ENCODE results near the gene APOL6.

APOL6 gene, protein sequence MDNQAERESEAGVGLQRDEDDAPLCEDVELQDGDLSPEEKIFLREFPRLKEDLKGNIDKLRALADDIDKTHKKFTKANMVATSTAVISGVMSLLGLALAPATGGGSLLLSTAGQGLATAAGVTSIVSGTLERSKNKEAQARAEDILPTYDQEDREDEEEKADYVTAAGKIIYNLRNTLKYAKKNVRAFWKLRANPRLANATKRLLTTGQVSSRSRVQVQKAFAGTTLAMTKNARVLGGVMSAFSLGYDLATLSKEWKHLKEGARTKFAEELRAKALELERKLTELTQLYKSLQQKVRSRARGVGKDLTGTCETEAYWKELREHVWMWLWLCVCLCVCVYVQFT

DNA sequence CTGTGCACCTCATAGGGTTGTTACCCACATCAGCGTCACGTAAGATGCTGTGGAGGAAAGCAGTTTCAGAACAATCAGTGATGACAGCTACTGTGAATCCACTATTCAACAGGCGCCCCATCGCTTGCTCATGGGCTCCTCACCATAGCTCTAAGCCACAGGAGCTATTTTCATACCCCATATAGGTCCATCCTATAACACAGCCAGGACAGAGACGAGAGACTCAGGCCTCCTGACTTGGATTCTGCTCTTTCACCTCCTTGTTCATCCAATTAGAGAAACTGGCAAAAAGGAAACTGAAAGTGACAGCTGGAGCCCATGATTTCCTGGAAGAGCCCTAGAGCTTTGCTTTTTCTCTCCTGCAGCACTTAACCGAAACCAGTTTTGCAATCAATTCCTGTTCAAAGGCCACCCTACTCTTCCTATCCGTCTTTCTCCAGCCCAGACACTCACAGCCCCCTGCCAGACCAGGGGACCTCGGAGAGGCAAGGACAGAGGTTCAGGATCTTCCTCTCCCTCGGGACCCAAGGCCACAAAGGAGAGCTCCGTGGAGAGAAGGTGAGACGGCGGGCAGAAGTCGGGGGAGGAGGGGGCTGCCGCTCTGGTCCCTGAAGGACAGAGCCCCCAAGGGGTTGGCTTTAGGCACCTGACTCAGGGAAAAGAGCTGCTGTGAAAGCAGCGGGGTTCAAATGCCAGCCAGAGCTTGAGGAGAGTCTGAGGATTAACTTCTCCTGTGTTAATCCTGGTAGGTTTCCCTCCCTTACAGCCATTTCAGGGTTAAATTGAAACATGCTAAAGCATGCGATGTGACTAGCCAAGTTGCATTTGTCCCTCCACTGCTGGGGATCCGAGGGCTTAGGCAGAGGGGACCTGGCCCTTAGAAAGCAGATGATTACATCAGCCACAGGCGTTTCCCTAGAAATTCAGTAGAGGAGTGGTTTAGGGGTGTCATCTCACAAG lies at the start of gene APOL6:
Gene APOL6, plus strand, starts transcription at position 381 of the 960 bp plus-strand sequence. CDS start 7,980 bp downstream, outside the sequence.
- no peak for DNase-seq

DNA sequence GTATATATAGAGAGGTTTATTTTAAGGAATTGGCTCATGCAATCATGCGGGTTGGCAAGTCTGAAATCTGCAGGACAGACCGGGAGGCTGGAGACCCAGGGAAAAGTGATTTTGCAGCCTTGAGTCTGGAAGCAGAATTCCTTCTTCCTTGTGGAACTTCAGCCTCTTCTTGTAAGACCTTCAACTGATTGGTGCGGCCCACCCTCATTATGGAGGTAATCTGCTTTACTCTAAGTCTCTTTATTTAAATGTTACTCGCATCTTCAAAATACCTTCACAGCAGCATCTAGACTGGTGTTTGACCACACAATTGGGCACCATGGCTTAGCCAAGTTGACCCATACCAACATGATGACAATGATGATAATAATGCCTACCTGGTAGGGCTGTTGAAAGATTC lies 48.9 kb upstream of the APOL6 start:
- DNase-seq = no peak

DNA sequence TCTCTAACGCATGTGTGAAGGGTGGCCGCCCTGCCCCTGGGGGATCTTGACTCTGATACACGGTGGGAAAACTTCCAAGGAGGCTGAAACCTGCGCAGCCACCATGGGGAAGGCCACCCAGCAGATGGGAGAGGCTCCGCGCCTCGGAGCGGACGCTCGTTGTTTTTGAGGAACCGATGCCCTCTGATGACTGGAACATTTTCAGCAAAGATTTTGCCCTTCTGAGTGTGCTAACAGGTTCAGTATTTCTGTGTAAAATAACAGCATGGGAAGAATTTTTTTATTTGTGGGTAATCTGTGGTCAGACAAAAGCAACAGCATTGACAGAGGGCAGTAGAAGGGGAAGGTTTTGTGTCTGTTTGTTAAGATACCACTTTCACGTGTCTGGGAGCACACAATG lies 47.8 kb upstream of the APOL6 start:
- no peak for DNase-seq

DNA sequence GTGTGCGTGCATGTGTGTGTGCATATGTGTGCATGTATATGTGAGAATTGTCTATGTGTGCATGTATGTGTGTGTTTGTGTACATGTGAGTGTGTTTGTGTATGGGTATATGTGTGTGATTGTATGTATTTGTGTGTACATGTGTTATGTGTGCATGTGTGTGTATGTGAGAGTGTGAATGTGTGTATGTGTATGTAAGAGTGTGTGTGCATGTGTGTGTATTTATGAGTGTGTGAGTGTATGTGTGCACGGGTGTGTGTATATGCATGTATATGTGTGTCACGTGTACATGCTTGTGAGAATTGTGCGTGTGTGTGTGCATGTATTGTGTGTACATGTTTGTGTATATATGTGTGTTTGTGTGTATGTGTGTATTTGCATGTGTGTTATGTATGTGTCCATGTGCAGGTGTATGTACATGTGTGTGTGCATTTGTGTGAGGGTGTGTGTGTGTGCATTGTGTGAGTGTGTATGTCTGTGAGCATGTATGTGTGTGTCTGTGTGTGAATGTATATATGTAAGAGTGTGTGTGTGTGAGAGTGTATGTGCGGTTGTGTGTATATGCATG lies 47.1 kb upstream of the APOL6 start:
- DNase-seq = no peak

DNA sequence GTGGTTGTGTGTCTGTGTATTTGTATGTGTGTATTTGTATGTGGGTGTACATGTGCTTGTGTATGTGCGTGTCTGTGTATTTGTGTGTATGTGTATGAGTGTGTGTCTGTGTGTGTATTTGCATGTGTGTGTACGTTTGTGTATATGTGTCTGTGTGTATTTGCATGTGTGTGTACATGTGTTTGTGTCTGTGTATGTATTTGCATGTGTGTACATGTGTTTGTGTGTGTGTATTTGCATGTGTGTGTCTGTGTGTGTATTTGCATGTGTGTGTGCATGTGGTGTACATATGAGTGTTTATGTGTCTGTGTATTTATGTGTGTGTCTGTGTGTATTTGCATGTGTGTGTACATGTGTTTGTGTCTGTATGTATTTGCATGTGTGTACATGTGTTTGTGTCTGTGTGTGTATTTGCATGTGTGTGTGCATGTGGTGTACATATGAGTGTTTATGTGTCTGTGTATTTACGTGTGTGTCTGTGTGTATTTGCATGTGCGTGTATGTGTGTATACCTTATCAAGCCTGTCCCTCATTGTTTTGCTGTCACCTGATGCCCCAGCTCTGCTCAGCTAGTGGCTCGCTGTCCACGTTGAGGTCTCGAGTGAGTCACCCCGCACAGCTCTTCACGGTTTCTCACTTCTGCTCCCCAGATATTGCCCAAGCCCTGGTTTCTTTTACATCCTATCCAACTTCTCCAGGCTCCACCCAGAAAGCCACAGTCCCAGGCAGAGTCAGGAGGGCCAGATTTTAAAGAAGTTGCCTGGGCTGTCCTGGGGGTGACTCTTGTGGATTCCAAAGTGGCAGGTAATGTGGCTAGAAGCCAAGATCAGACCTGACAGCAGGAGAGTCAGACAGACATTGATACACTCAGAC lies 46.3 kb upstream of the APOL6 start:
- DNase-seq = no peak

DNA sequence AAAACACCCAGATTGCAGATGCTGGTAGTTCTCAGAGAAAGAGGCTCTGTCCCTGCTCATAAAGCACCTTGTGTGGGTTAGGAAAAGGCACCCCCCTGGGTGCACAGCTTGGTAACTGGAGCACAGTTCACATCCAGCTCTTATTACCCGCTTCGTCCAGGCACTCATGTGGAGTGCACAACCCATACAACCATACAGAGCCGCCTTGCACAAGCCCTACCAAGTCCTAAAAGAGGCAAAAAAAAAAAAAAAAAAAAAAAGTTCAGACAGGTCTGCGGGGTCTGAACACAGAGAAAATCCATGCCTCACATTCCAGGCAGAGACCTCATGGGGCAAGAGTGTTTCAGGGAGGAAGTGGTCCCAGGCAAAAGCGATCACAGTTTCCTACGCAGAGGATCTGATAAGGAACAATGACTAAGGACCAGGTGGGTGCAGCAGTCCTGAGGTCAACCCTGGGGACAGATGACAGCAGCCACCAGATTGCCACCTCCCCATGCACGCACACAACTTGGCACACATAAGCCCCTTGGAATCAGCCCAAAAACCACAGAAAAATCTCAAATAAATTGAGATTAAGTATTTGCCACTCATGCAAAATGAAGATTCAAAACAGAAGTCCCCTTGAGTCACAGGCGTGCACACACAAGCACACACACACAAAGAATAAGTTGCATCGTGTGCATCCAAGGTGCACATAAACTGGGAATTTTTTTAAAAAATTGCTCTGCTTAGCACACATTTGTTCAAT lies 43.5 kb upstream of the APOL6 start:
- DNase-seq = no peak

DNA sequence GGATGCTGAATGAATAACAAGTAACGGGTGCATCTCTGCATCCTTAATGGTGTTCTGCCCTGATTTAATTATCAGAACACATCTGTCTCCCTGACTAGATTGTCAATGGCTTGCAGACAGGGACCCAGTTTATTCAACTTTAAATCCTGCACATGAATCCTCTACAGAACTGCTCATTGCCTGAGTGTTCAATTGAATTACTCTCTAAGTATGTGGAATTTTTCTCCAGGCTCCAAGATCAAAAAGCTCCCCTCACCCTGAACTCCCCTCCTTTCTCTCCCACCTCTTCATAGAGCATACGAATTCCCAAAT lies 42.9 kb upstream of the APOL6 start:
- no peak for DNase-seq

DNA sequence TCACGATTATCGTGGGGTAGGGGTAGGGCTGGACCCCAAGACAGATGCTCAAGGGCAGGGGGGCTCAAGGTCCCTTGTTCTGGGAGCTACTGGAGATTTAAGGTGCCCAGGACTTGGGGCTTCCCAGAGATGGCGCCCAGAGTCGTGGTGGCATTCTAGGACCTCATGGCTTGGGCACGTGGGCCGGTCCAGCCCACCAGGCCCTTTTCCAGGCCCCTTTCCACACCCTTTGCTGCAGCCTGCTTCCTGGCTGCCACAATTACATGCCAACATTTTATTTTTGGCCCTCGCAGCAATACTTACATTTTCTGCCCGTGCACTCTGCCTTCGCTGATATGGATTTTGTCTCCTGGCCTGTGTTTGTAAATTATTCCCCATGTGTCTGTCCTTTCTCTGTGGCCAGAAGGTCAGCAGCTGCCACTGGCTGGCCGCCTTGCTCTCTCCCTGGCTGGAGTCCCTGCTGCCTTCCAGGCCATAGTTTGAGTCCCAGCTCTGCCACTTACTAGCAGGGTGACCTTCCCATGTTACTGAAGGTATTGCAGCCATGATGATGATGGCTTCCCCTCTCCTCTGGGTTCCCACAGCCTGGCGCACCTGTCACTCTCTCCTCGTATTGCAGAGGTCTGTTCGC lies 42.3 kb upstream of the APOL6 start:
- DNase-seq = no peak

DNA sequence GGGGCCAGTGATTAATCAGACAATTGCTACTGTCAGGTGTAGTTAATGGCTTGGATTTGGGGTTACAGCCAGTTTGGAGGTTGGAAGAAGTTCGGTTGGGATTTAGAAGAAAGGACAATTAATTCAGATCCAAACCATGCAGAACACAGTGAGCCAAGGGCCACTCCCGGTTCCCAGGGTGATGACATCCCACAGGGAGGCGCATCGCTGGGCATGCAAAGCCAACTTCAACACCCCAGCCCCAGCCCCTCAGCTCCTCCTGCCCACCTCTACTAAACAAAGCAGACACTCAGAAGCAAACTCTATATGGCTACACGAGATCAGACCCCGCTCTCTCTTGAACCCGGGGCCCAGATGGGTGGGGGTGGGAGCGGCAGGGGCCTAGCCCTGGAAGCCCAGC lies 41.3 kb upstream of the APOL6 start:
- DNase-seq = no peak

DNA sequence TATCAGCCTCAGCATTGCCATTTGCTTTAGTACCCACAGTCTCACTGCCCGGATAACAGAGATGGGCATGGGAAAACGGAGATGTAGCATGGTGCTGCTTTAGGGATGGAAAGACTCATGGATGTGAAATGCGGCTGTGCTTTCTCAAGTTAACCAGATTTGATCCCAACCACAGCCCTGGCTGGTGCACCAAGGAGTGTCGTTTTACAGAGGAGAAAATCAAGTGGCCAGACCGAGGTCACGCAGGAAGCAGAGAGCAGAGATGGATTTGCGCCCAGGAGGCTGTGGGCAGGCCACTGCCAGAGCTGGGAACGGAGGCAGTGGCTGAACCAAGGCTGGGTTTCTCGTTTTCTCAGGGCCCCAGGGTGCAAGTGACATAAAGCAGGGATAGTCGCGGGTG lies 40.2 kb upstream of the APOL6 start:
- DNase-seq = no peak

DNA sequence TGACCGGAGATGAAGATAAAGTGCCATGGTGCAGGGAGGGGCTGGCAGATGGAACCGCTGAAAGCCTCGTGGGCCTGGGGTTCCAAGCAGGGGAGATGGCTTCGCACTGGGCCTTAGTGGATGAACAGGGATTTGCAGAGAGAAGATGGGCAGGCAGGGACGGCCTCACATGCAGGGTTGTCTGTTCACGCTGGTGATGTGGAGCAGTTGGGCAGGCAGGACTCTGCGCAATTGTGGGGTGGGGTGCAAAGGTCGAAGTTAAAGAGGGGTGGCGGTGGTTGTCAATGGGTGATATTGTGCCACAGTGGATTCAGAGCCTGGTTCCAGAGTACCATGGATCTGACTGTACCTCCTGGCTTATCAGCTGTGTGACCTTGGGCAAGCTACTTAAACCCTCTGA lies 39.0 kb upstream of the APOL6 start:
- no peak for DNase-seq

DNA sequence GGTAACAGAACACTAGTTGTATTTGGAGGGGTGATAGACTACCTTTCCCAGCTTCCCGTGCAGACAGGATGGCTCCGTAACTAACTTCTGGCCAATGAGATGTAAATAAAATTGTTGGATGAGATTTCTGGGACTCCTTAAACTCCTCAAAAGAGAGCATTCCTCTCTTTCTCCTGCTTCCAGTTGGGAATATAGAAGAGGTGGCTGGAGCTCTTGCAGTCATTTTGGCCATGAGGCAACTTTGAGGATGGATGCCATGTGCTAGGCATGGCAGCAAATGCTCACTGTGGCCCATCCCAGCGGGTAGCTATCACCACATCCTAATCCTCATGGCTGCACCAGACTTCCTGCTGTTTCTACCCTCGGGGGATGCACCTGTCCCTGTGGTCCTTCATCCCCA lies 38.5 kb upstream of the APOL6 start:
- no peak for DNase-seq

DNA sequence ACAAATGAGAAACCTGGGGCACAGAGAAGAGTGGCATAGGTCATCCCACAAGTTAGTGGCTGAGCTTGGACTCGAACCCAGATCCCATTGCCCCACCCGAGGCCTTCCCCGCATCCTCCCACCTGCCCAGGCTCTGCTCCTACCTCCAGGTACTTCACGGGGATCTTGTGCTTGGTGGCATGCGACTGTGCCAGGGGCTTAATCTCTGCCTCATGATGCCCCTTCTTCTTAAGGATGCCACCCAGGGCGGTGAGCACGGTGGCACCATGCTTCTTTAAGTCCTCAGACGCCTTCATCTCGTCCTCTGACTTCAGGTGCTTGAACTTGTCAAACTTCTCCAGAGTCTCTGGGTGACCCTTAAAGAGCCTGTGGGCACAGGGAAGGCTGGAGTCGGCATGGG lies 37.5 kb upstream of the APOL6 start:
- DNase-seq = no peak

DNA sequence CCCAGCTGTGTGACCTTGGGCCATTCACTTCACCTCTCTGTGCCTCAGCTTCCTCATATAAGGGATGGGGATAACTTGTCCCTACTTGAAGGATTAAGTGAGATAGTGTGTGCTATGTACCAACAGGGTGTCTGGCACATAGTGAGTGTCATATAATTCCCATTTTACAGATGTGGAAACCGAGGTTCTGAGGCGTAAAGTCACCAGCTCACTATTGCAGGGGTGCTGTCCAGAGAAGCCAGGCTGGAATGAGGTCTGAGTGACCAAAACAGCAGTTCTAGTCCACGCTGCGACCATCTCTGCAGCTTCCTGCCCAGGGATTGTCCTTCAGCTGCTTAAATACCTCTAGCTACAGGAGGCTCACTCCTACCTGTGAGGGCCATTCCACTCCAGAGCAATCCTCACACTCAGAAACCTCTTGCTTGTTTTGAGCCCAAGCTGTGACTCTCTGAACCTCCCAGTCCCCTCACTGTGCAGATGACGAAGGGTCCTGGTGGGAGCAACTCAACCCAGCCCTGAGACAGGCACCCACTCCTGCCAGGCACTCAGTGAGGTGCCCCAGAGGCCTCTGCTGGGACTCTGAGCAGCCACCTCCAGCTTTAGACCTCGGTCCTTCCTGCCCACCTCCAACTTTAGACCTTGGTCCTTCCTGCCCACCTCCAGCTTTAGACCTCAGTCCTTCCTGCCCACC lies 36.9 kb upstream of the APOL6 start:
- DNase-seq = no peak

DNA sequence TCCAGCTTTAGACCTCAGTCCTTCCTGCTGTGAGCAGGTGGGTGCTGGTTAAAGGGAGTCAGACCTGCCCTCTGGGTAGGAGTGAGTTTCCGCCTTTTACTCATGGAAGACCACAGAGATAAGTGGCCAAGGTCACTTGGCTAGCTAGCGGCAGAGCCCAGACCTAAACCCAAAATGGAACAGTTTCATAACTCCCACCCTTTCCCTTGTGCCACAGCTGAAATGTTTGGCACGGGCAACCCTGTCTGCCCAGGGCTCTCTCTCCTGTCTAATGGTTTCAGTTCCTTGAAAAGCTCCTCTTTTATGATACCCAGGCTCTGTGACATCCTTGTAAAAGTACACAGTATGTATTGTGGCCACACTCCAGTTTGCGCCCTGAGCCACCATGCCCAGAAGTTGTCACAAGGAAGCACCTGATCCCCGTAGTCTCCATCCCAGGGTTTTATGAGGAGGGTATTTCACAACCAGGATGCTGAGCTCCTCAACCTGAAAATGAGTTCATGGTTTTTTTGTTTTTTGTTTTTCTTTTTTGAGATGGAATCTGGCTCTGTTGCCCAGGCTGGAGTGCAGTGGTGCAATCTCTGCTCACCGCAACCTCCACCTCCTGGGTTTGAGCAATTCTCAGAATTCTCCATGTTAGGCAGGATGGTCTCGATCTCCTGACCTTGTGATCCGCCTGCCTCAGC lies 36.2 kb upstream of the APOL6 start:
- DNase-seq = no peak

DNA sequence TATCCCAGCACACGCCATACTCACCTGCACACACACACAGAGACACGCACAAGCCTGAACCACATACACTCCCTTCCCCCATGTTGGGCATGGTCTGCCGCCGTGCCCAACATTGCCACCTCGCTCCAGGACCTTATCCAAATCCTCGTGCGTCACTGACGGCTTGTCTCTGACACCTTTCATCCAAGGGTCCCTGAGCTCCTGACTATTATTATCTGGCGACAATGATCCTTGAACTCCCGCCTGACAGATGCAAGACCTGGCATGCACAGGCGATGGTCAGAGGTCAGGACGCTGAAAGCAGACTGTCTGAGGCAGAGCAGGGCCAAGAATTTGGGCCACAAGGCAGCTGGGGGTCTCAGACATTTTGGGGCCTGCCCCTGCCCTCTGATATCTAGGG lies 35.3 kb upstream of the APOL6 start:
- no peak for DNase-seq

DNA sequence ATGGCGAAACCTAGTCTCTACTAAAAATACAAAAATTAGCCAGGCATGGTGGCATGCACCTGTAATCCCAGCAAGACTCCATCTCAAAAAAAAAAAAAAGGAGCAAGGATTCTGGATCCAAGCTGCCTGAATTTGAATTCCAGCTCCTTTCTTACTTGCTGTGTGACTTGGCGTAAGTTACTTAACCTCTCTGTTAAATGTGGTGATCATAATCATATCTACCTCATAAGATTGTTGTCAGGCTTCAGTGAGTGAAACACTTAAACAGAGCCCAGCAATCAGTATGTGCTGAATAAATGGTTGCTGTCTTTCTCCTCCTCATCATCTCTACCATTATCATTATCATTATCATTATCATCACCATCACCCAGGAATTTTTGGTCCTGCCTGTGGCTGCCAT lies 33.8 kb upstream of the APOL6 start:
- DNase-seq = no peak

DNA sequence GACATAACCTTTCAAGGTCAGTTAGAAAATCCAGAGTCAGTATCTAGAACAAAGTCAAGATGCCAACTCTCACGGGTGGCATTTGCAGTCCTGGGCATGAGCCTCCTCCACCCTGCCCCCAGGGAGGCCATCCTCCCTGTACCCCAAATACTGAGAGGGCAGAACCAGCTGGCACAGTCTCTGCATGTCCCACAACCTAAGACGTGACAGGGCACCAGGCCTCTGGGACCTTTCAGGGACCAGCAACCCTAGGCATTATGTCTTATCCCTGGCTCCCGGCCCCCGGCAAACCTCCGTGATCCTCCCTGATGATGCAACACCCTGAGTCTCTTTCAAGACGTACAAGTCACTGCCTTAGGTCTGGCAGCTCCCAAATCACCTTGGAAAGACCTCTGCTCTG lies 33.1 kb upstream of the APOL6 start:
- DNase-seq = no peak

DNA sequence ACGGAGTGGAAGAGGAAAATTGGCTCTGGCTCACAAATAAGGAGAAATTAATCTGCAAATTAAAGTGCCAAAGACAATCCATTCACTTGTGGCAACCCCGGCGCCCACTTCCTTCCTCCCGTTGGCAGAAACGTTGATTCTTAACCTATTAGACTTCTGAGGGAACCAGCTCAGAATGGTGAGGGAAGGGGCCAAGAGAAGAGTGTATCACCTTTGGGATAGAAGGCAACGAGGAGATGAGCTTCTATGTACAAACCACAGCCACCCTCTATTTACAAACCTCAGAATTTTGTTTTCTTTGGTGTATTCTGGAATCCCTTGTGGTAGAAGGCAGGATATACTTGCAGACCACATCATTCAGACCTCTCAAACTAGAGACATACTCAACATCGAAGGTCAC lies 32.2 kb upstream of the APOL6 start:
- no peak for DNase-seq

DNA sequence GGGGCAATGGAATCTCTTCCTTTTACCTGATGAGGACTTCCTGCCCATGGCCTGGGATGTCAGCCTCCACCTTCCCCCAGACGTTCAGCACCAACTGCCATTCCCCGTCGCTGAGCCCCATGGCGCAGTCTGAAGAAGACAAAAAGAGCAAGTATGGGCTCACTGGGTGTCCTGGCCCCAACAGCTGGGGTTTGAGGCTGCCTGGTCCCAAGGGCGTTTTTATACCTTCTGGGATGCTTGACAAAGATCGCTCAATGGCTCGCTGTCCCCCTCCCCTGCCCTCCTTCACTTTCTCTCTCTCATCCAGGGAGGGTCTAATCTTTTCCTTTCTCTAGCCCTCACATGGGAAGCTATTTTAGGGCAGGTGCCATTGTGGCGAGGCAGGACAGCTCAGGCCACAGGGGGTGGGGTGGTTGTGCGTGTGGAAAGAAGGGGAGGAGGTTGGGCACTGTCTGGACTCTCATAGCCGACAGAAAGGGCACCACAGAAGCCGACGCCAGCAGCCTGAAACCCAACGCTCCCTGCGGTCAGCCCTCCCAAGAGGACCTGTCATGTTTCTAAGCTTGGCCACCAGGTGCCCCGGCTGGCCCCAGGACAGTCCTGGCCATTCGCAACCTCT lies 31.0 kb upstream of the APOL6 start, which contains the start of gene MB:
Gene MB, minus strand, starts transcription at position 193 of the 619 bp plus-strand sequence. Its CDS starts 72 bp downstream, at position 121.
- no peak for DNase-seq
